Umbilical cord (tissue), 2 donors: ENCODE data around the gene BATF2. TPM values are rescaled to one million over a fixed set of nuclear protein-coding genes. Genes with fewer than 3 reads are reported as not detected.
"Not testable (repeated sequence)": the region's sequence is repeated elsewhere in the genome, so short reads cannot be mapped to it uniquely, and the experiment has no call there.

Source experiments
- DNase-seq: peaks from one replicate; pipeline ENCODE4 v3.0.0-alpha.2; 2015; ENCODE audit warnings: low spot score
- total RNA-seq: library from RNA; depleted of rRNA; stranded (reverse); fragments of >200 nt; gene quantifications from one replicate; pipeline ENCODE4 v1.2.3, GENCODE V29; 2014; ENCODE audit warnings: low replicate concordance; ENCODE audit not compliant: insufficient read depth

The BATF2 gene
- total RNA-seq, result not detected

DNA sequence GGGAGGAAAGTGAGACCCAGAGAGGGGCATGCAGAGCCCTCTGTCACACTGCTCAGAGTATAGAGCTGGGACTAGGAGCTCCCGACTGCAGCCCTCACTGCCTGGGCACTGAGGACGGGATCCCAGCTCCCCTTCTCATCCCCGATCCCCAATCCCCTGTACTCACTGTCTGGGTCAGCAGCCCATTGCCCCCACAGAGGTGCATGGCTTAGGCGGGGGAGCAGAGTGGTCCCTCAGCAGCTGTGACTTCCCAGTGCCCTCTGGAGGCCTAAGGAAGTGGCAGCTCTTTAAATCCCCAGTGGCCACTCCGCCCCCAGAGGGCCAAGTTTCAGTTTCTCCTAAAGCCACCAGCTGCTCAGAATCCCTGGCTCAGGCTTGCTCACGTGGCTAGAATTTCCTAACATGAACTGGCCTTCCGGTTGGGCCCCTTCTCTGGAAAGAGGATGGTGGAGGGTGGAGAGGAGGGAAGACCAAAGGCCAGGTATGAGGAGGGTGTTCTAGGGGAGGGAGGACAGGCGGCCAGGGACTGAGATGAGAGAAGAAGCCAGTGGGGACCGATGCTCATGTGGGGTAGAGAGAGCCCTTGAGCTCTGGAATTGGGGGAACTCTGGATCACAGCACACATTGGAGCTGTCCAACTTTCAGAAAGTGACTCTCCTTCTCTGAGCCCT, at the start of gene BATF2:
TSS of gene BATF2 (minus strand) at position 262 of the 671 bp plus-strand sequence. CDS start at position 205, 57 bp downstream.
- DNase-seq, result peak; percentile 66

- no peak for DNase-seq
Measured at GRCh38 chr11:65045728-65046127, 49.0 kb upstream of the BATF2 start.

GRCh38 chr11:65045061-65045460, 48.3 kb upstream of the BATF2 start:
- no peak for DNase-seq

- DNase-seq, result peak; percentile 43
Measured at GRCh38 chr11:65043881-65044501, 47.2 kb upstream of the BATF2 start.

DNA sequence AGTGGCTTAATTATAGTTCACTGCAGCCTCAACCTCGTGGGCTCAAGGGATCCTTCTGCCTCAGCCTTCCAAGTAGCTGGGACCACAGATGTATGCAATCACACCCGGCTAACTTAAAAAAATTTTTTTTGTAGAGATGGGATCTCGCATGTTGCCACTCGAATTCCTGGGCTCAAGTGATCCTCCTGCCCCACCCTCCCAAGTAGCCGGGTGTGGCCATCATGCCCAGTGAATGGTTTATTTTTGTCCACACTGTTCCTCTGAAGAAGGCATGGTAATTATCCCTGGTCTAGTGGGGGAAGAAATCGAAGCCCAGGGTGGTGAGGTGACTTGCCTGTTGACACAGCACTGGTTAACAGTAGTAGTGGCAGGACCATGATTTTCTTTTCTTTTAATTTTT, 46.1 kb upstream of the BATF2 start:
- DNase-seq, result no peak

DNA sequence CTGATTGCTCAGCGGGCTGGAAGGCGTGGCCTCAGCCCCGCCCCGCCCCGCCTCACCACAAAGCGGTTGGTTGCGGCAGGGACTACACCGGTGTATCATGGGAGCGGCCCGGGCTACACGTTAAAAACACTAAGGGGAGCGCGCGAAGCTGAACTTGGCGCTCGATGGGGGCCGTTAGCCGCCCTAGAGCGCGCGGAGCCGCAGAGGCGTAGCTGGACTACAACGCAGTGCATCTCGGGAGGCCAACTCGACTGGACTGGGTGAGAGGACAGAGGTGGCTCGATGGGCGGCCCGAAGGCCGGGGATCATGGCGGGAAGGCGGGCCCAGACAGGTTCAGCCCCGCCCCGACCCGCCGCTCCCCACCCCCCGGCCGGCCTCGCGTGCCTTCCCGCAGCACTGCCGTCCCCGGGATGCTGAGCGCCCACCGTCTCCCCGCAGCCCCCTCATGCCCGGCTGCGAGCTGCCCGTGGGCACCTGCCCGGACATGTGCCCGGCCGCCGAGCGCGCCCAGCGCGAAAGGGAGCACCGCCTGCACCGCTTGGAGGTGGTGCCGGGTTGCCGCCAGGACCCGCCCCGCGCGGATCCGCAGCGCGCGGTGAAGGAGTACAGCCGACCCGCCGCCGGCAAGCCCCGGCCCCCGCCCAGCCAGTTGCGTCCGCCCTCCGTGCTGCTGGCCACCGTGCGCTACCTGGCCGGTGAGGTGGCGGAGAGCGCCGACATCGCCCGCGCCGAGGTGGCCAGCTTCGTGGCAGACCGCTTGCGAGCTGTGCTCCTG, 44.3 kb upstream of the BATF2 start, which contains the start of gene SAC3D1:
TSS of gene SAC3D1 (plus strand) at position 364 of the 776 bp plus-strand sequence. CDS start at position 447, 83 bp downstream.
- peak; percentile 95 for DNase-seq

- no peak for DNase-seq
Measured at GRCh38 chr11:65040520-65040846, 43.7 kb upstream of the BATF2 start.

GRCh38 chr11:65036931-65037330, 40.2 kb upstream of the BATF2 start:
- no peak for DNase-seq

- no peak for DNase-seq
Measured at GRCh38 chr11:65035579-65035978, 38.8 kb upstream of the BATF2 start.

- DNase-seq, result no peak
Measured at GRCh38 chr11:65034423-65034822, 37.7 kb upstream of the BATF2 start.

DNA sequence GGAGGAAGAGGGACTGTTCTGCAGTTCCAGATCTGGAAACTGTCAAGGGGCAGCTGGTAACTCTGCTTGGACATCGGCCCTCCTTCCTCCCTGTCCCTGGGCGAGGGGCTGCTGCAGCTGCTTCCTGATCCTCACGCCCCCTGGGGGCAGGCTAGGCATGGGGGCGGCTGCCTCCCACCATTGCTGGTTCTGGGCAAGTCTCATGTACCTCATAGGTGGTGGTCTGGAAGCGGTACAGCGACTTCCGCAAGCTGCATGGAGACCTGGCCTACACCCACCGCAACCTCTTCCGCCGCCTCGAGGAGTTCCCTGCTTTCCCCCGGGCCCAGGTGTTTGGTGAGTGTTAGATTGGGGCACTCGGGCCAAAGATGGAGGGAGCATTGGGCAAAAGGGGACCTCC, 35.4 kb upstream of the BATF2 start:
- DNase-seq, result no peak

DNA sequence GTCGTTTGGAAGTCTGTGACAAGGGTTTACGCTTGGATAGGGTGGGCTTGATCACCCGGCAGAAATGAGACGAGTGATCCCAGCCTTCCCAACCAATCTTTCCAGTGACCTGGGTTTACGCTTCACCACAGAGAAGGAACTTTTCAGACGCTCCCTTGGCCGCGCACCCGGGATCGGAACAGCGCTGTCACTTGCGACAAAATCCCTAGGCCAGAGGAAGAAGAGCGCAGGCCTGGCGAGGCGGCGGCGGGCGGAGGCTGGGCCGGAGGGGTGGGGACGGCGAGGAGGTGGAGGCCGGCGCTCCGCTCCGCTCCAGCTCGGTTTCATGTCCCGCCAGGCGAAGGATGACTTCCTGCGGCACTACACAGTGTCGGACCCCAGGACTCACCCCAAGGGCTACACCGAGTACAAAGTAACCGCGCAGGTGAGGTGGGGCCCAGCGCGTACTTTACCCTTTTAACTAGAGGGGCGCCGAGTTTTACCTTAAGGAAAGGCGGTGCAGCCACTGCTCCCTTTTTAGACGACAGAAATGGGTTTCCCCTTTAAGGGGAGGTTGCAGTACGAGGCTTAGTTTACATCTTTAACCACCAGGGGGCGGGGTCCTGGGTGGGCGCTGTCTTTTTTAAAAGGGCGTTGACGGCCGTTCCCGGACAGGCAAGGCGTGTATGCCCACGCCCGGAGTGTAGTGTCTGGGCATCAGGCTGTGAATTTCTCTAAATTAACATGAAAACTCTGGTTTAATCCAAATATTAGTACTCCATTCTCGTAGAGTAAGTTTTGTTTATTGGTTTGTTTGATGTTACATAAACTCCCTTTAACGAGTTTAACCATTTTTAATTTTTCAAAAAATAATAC, 30.7 kb upstream of the BATF2 start, which contains the start of gene SNX15:
TSS of gene SNX15 (plus strand) at position 227 of the 855 bp plus-strand sequence. CDS start at position 326, 99 bp downstream.
- peak; percentile 99 for DNase-seq

DNA sequence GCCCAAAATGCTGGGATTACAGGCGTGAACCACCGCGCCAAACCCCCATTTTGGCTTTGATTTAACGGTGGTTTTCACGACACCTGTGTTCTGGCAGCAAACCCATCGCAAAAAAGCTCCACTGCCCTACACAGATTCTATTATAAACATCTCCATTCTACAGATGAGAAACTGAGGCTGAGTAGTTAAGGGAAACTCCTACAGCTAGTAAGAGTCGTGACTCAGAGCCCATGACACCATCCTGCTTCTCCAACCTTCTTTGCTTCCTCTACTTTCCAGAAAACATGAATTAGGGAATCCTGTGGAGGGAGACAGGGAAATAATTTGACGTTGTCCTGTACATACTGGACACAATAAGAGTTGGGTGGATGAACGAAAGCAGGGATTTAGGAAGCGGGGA, 30.0 kb upstream of the BATF2 start:
- no peak for DNase-seq

DNA sequence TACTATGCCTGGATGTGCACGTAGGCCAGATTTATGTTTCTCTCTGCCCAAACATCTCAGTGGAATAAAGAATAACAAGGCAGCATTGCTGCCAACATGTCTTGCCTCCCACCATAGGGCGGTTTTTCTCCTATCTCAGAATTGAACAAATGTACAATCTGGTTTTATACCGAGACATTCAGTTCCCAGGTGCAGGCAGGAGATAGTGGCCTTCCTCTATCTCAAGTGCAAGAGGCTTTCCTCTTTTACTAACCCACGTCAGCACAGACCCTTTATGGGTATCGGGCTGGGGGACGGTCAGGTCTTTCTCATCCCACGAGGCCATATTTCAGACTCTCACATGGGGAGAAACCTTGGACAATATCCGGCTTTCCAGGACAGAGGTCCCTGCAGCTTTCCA, 26.7 kb upstream of the BATF2 start:
- not testable (repeated sequence) for DNase-seq

DNA sequence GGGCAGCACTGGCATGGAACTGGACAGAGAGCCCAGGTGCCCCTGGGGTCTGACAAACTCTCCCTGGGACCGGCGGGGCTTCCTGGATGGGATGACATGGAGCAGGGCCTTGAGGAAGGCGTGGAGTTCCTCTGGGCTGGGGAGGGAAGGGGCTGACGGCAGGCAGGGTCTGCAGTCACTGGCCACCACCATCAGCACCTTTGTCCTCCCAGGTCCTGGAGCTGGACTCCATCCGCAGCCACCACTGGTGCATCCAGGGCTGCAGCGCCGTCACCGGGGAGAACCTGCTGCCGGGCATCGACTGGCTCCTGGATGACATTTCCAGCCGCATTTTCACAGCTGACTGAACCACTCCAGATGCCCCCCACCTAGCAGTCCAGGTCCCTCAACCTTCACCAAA, 24.7 kb upstream of the BATF2 start:
- DNase-seq, result no peak

DNA sequence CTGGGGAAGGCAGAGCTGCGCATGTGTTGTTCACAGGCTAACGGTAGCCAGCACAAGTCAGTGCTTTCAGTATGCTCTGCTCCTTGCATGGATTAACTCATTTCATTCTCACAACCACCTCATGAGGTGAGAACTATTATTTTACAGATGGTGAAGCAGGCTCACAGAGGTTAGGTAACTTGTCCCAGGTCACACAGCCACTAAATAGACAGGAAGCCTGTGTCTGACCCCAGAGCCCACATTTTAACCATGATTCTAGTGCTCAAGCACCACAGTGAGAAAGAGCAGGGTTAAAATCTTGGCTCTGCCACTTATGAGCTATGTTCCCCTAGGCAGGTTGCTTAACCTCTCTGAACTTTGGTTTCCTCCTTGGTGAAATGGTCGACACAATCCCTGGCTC, 24.2 kb upstream of the BATF2 start:
- no peak for DNase-seq

DNA sequence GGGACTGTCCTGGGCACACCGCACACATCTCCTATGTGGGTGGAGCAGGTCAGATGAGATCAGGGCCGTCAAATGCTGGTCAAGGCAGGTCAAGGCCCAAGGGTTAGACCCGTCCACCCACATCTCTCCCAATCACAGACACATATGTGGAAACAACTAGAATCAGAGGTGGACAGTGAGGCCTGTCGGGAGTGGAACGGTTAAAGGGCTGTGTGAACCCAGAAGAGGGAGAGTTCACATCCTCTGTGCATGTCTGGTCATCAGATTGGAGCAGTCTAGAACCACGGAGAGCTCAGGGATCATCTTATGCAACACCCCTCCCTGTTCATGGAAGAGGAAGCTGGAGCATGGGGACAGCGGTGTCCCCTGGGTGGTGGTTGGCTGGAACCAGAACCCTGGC, 23.1 kb upstream of the BATF2 start:
- DNase-seq, result no peak

GRCh38 chr11:65017937-65018336, 21.2 kb upstream of the BATF2 start:
- no peak for DNase-seq

DNA sequence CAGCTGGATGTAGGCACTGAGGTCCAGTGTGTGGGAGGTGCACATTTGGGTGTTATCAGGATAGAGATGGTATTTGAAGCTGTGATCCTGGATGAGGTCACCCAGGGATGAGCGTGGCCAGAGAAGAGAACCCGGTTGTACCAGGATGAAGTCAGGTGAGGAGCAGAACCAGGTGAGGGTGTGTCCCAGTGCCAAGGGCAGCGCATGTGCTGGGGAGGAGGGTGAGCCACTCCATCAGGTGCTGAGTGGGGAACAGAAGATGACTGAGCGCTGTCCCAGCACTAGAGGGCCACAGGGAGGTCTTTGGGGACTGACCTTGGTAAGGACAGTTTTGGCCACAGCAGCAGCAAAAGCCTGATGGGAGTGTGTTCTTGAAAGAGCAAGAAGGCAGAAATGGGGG, 19.9 kb upstream of the BATF2 start:
- no peak for DNase-seq

- DNase-seq, result no peak
Measured at GRCh38 chr11:65014726-65015227, 18.0 kb upstream of the BATF2 start.
